ENCODE measurements around the gene KXD1.

KXD1 gene

DNA sequence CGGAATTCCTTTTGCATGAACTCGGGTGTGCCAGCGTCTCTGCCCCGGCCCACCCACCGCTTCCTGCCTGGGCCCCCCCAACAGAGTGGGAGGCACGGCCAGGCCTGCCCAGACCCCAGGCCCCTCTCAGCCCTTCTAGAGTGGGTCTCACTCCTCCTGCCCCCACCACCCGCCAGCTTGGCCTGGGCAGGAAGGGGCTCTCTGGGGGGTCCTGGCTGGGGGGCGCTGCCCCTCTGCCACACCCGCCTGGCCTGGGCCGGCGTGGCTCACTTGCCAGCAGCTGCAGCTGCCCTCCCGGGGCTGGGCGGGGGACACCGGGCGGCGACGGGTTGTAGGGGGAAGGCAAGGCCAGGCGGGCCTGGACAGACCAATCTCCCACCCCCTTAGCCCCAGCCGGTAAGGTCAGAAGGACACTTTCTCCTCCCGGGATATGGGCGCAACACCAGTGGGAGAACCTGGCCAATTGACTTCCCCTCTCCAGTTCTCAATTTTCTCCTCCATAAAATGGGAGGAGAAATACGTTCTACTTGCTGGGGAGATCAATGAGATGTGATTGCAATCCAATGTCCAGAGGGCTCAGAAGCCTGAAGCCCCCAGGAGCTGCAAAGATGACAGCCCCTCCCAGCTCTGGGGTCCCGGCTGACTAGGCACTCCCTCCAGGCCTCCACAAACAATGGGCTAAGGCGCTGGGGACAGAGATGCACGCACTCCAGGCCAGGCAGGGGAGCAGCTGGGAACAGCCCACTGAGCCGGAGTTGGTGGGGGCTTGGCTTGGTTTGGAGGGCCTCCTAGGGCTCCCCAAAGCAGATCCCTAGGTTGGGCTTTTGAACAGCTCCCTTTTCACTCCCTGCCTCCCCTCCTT is 46.5 kb downstream of the KXD1 start:
- no peak for DNase-seq

DNA sequence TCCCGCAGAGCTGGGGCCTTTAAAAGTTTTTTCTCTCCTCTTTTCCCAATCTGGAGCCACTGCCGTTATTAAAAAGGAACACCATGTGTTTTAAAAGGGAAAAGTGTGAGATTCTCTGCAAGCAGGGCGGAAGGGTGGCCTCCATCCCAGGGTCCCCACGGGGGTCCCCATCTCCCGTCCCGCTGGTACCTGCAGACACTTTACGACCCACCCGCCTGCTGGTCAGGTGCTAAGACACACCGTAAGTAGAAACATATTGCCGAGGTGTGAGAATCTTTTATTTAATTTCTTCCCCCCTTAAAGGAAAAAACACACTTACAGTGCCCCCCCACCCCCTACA is 47.1 kb downstream of the KXD1 start:
- no peak for DNase-seq

DNA sequence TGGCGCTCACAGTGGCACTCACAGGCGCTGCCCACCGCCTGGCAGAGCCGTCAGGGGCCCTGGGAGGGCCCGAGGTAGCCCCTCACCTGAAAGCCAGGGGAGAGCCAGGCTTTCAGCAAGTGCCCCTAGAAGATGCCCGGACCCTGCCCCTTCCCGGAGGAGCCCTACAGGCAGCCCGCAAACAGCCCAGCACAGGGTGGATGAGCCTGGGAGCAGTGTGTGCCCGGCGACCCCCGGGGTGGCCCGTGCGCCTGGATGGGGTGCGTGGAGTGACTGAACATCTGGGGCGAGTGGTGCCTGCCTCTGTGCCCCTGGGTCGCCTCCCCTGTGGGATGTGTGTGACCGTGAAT is 47.5 kb downstream of the KXD1 start:
- DNase-seq = no peak

GRCh38 chr19:18605546-18606280 is 48.0 kb downstream of the KXD1 start:
- no peak for DNase-seq

DNA sequence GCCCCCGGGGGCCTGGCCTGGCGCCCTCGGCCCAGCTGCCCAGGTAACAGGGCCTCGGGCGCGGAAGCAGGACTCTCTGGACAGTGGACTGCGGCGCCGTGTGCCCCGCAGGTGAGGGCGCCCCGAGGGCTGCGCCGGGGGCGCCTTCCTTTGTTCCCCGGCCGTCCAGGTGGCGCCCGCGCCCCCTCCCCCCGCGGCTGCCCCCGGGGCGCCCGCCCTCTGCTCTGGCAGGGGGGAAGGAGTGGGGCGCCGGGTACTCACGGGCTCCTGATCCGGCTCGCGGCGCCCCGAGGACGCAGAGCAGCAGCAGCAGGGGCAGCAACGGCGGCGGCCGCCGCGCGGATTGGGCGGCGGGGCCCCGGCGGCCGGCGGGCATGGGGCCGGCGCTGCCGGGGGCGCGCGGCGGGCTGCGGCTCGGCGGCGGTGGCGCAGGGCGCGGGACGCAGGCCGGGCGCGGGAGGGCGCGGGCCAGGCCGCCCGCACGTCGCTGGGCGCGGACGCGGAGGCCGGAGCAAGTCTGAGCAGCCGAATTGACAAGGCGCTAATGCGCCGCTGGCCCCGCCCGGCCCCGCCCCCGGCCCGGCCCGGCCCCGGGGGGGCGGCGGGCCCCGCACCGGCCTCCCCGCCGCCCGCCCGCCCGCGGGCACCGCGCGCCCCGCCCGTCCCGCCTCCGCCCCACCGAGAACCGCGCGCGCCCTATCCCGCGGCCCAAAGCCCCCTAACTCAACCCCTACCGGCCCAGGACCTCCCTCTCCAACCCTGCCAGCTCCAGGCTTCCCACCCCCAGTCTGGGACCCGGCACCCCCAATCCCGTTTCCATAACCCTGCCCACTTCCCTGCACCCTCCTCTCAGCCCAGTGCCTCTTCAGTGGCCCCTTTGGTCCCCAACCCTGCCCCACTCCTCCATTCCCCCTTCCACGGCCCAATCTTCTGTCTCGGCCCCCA is 48.9 kb downstream of the KXD1 start, which contains the start of gene CRLF1:
CRLF1 (minus strand) TSS at position 519 of the 945 bp plus-strand sequence; CDS start at position 376, 143 bp downstream.
- no peak for DNase-seq

GRCh38 chr19:18607226-18608101 is 49.8 kb downstream of the KXD1 start:
- no peak for DNase-seq

GRCh38 chr19:18608102-18608804 is 50.6 kb downstream of the KXD1 start:
- DNase-seq = no peak

- DNase-seq = no peak
Observed at GRCh38 chr19:18608805-18609716, 51.4 kb downstream of the KXD1 start.

- DNase-seq = no peak
Observed at GRCh38 chr19:18609717-18610051, 52.0 kb downstream of the KXD1 start.

DNA sequence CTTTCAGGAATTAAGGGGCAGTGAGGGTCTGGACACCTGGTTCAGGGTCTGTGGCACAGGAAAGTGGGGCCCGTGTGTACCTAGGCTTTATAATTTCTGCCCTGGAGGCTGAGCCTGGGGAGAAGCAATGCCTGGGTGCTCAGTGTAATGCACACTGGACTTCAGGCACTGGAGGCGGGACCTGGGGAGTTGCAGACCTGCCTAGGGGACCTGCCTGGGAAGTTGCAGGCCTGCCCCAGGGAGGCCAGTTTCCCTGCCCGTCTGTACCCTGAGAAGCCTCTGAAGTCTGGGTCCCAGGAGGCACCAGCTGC is 52.5 kb downstream of the KXD1 start:
- no peak for DNase-seq

DNA sequence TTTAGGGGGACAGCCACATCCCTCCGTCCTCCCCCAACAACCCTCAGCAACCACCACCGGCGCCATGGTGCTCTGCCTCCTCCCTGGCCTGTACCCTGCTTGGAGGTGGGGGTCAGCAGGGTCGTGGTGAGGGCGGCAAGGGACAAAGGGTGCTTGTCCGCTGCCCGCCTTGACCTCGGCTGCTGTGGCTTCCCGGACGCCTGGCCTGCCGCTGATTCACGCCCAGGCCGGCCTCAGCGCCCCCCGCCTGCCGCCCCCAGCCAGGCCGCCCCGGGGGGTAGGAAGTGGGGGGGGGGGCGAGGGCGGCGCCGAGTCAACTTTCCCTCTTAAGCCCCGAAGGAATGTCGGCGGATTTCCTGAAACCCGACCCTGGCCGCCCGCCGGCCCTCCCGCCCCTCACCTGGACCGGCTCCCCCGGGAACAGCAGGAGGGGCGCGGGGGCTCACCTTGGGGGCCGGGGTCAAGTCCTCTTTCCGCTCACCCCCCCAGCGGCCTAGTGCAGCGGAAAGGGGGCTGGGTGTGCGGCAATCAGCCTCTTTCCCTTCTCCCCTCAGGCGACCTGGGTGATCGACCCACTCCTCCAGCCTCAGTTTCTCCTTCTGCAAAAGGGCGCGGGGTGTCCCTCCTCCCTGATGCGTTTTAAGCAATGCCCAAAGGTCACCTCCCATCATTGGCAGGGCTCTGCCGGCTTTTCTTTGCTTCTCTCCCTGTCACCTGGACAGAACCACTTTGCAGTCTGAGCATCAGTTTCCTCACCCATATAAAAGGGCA is 53.1 kb downstream of the KXD1 start:
- DNase-seq = no peak

- no peak for DNase-seq
Observed at GRCh38 chr19:18611327-18612050, 53.8 kb downstream of the KXD1 start.

GRCh38 chr19:18612051-18612771 is 54.5 kb downstream of the KXD1 start:
- no peak for DNase-seq

DNA sequence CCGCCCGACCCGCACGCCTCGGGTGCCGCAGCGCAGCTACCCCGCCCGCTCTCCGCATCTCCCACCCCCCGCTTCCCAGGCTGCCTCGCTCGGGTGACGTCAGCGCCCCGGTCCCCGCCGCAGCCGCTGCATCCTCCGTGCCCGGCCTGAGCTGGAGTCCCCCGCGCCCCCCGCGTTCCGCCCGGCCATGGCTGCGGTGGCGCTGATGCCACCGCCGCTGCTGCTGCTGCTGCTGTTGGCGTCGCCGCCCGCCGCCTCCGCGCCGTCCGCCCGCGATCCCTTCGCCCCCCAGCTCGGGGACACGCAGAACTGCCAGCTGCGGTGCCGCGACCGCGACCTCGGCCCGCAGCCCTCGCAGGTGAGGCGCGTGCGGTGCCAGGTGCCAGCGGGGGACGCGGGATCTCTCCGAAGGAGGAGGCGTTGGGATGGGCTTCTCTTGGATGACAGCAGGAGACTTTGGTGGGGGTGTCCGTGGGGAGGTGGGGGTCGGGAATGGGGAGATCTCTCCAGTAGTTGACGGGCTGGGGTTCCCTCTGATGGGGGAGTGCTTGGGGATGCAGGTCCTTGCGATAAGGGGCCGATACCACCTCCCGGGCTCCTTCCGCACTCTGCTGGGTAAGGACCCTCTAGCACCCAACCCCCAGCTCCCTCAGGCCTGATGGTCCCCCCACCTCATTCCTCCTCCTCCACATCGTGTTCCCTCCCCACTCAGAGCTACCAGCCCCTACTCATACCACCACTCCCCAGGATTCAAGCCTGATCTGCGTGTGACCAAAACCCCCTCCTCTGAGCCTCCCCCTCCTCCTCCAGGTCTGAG is 55.3 kb downstream of the KXD1 start, which contains the start of gene TMEM59L:
TMEM59L (plus strand) TSS at position 99 of the 817 bp plus-strand sequence; CDS start at position 188, 89 bp downstream.
- peak in 1 of 4 experiments; percentile 42 for DNase-seq

- no peak for DNase-seq
Observed at GRCh38 chr19:18613589-18614234, 56.0 kb downstream of the KXD1 start.

- no peak for DNase-seq
Observed at GRCh38 chr19:18616023-18616422, 58.4 kb downstream of the KXD1 start.

DNA sequence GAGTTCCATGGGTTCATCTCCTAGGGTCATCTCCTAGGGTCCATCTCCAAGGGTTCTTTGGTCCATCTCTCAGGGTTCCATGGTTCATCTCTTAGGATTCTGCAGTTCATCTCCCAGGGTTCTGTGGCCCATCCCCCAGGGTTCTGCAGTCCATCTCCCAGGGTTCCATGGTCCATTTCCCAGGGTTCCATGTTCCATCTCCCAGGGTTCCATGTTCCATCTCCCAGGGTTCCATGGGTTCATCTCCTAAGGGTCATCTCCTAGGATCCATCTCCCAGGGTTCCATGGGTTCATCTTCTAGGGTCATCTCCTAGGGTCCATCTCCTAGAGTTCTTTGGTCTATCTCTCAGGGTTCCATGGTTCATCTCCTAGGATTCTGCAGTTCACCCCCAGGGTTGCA is 59.9 kb downstream of the KXD1 start:
- DNase-seq = no peak

Measured in activated naive CD4-positive, alpha-beta T cell (primary cell).